Measurements from ENCODE around the gene KLRK1.
"Not testable (repeated sequence)": the region's sequence is repeated elsewhere in the genome, so short reads cannot be mapped to it uniquely, and the experiment has no call there.

Gene KLRK1

DNA sequence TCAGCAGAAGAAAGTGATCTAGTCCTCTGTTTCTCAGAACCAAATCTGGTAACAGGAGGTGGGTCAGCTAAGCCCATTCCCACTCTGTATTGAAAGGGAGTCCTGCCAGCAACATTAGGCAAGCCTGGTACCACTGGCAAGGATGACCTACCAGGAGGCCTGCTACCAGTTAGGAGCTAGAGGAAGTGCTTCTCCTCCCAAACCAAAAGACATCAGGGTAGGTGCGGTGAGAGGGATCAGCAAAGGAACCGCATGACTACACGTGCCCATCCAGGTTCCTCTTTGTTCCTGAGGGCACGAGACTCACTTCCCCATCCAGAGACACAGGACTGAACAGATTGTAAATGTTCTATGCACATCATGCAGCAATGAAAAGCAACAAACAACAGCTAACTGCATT, 16.9 kb upstream of the KLRK1 start:
- ChIA-PET POLR2A (no interaction called here), CTCF (interaction anchor here (1.0 kb wide), 1 partner anchor 11 kb away, joined by 3 read pairs; no protein-coding TSS in a partner anchor)
- TF ChIP-seq, protein P1, sequence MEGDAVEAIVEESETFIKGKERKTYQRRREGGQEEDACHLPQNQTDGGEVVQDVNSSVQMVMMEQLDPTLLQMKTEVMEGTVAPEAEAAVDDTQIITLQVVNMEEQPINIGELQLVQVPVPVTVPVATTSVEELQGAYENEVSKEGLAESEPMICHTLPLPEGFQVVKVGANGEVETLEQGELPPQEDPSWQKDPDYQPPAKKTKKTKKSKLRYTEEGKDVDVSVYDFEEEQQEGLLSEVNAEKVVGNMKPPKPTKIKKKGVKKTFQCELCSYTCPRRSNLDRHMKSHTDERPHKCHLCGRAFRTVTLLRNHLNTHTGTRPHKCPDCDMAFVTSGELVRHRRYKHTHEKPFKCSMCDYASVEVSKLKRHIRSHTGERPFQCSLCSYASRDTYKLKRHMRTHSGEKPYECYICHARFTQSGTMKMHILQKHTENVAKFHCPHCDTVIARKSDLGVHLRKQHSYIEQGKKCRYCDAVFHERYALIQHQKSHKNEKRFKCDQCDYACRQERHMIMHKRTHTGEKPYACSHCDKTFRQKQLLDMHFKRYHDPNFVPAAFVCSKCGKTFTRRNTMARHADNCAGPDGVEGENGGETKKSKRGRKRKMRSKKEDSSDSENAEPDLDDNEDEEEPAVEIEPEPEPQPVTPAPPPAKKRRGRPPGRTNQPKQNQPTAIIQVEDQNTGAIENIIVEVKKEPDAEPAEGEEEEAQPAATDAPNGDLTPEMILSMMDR (IDR thresholded peaks at IDR 0.05; ENCODE audit: control extremely low read depth, extremely low read depth, low read depth, missing control alignments): no peak
- no peak for DNase-seq (ENCODE audit: extremely low spot score)

DNA sequence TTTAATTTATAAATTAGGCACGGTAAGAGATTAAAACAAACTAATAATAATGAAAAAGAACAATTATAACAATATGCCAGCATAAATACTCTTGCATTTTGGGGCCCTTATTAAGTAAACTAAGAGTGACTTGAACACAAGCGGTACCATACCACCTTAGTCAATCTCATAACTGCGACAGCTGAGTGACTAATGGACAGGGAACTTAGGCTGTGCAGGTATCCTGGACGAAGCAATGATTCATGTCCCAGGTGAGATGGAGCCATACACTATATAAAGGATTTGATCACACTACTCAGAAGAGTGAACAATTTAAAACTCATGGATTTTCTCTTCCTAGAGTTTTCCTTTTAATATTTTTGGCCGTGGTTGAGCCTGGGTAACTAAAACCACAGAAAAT, 15.5 kb upstream of the KLRK1 start:
- CTCF ChIA-PET: interaction anchor here (1.4 kb wide), 1 partner anchor 74 kb away, joined by 3 read pairs; no protein-coding TSS in a partner anchor
- DNase-seq (ENCODE audit: extremely low spot score): no peak
- POLR2A ChIA-PET: no interaction called here
- TF ChIP-seq, protein P1 (IDR thresholded peaks at IDR 0.05; ENCODE audit: control extremely low read depth, extremely low read depth, low read depth, missing control alignments): no peak

DNA sequence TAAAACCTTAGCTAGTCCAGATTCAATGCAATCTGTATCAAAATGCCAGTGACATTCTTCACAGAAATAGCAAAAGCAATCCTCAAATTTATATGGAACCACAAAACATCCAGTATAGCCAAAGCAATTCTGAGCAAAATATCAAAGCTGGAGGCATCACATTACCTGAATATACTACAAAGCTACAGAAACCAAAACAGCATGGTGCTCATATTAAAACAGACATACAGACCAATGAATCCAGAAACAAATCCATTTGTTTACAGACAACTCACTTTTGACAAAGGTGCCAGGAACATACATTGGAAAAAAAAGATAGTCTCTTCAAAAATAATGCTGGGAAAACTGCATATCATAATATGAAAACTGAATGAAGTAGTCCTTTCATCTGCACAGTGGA, 15.0 kb upstream of the KLRK1 start:
- POLR2A ChIA-PET: no interaction called here
- no peak for DNase-seq (ENCODE audit: extremely low spot score)
- TF ChIP-seq, protein P1 (IDR thresholded peaks at IDR 0.05; ENCODE audit: control extremely low read depth, extremely low read depth, low read depth, missing control alignments): no peak
- CTCF ChIA-PET: interaction anchor here (1.4 kb wide), 1 partner anchor 74 kb away, joined by 3 read pairs; no protein-coding TSS in a partner anchor

DNA sequence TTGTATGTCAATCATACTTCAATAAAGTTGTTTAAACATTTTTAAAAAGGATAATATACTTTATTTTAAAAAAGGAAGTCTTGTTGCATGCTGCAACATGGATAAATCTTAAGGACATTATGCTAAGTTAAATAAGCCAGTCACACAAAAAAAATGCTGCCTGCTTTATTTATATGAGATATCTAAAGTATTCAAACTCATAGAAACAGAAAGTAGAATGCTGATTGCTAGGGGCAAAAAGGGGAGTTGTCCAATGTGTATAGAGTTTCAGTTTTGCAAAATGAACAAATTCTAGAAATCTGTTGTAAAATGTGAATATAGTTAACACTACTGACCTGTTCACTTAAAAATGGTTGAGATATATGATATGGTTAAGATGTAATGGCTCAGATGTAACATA, 11.0 kb upstream of the KLRK1 start:
- CTCF ChIA-PET: no interaction called here
- TF ChIP-seq, protein P1 (IDR thresholded peaks at IDR 0.05; ENCODE audit: control extremely low read depth, extremely low read depth, low read depth, missing control alignments): no peak
- no peak for DNase-seq (ENCODE audit: extremely low spot score)
- POLR2A ChIA-PET: no interaction called here

DNA sequence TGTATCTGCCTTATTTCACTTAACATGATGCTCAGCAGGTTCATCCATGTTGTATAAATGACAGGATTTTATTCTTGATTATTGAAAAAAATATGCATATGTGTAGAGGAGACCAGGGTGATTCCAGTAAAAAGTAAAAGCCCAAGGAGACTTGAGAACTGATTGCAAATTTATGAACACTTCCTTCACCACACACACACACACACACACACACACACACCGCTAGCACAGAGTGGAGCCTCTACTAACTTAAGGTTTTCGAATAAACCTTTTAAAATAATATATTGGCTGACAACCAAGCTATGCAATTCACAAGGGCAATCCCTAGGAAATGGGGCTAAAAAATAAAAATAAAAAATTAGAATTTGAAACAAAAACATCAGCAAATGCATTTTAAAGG, 8.3 kb upstream of the KLRK1 start:
- CTCF ChIA-PET: no interaction called here
- TF ChIP-seq, protein P1 (IDR thresholded peaks at IDR 0.05; ENCODE audit: control extremely low read depth, extremely low read depth, low read depth, missing control alignments): no peak
- POLR2A ChIA-PET: no interaction called here
- DNase-seq (ENCODE audit: extremely low spot score): no peak

DNA sequence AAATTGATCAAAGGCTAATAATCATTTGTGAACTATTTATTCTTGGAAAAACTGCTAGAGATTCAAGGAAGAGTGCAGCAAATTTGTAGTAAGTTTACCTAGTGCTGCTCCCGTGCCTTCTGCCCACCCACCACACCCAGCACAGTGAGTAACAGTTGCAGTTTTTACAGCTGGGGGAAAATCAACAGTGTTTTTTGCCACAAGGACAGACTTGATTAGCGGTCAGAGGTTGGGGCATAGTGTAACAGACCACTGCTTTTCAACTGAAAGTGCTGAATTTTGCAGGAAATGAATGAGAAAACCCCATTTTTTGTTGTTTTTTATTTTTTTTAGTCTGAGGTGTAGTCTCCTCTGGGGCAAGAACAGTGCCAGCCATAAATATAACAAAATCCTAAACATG, 7.5 kb upstream of the KLRK1 start:
- CTCF ChIA-PET: interaction anchor here (1.1 kb wide), 1 partner anchor 75 kb away, joined by 3 read pairs; no protein-coding TSS in a partner anchor
- TF ChIP-seq, protein P1 (IDR thresholded peaks at IDR 0.05; ENCODE audit: control extremely low read depth, extremely low read depth, low read depth, missing control alignments): no peak
- POLR2A ChIA-PET: no interaction called here
- no peak for DNase-seq (ENCODE audit: extremely low spot score)

DNA sequence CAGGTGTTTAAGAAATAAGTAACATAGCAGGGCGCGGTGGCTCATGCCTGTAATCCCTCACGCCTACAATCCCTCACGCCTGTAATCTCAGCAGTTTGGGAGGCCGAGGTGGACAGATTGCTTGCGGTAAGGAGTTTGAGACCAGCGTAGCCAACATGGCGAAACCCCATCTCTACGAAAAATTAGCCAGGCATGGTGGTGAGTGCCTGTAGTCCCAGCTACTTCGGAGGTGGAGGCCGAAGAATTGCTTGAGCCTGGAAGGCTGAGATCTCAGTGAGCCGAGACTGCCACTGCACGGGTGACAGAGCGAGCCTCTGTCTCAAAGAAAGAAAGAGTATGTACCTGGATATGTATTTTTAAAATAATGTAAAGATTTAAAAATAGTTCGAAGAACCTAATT, 6.3 kb upstream of the KLRK1 start:
- CTCF ChIA-PET: interaction anchor here (1.1 kb wide), 1 partner anchor 74 kb away, joined by 3 read pairs; no protein-coding TSS in a partner anchor
- POLR2A ChIA-PET: not testable (repeated sequence)

More for the DNA sequence above, 6.3 kb upstream of the KLRK1 start:
- not testable (repeated sequence) for DNase-seq (ENCODE audit: extremely low spot score)

Data from GM10248 (cell line).